ENCODE data around the gene UBA52.
"Not testable (repeated sequence)": the region's sequence is repeated elsewhere in the genome, so short reads cannot be mapped to it uniquely, and the experiment has no call there.

The UBA52 gene

GRCh38 chr19:18557411-18558201 lies 14.1 kb upstream of the UBA52 start, which contains the start of gene KXD1:
KXD1 (plus strand) TSS chr19:18557870; CDS start chr19:18562057, 4,187 bp downstream.
- peak; percentile 87 for DNase-seq

DNA sequence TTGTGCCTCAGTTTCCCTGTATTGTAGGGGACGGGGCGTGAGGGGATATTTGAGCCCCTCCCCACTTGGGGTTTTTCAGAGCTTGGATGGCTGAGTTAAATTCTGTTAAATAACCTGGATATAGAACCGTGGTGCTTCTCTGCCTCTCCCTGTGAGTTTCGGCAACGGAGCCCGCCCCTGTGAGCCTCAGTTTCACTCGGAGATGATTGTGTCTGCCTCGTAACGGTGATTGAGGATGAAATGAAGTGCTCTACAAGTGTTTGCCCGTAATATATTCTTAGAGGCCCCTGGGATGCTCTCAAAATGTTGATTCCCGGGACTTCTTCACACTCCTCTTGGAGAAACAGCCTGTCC lies 13.5 kb upstream of the UBA52 start:
- no peak for DNase-seq

DNA sequence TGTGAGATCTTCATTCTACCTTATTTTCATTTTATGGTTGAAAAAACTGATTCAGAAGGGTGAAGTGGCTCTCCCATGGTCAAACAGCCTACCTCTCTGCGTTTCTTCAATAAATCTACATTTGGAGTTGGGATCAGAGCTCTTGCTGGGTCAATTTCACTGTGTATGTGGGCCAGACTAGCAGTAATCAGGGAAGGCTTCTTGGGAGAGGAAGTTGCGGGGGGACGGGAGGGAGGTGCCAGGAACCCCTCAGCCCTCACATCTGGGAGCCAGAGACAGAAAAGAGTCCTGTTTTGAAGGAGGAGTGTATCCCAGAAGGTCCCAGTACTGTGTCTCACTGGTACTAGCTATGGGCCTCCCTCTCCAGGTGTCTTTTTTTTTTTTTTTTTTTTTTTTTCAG lies 13.1 kb upstream of the UBA52 start:
- DNase-seq = no peak

DNA sequence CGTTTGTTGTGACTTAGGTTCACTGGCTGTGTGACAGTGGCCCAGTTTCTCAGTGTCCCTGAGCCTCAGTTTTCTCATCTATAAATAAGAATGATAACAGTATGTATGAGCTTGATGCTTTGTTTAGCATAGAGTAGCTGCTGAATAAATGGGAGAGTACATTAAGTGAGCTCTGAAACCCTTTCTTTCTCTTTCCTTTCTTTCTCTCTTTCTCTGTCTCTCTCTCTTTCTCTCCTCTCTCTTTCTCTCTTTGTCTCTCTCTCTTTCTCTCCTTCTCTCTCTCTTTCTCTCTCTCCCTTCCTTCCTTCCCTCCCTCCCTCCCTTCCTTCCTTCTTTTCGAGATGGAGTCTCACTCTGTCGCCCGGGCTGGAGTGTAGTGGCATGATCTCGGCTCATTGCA lies 12.0 kb upstream of the UBA52 start:
- DNase-seq = no peak

- DNase-seq = no peak
These were observed 9.6 kb upstream of the UBA52 start for GRCh38 chr19:18562086-18562485.

GRCh38 chr19:18566953-18567352 lies 4.7 kb upstream of the UBA52 start:
- DNase-seq = no peak

DNA sequence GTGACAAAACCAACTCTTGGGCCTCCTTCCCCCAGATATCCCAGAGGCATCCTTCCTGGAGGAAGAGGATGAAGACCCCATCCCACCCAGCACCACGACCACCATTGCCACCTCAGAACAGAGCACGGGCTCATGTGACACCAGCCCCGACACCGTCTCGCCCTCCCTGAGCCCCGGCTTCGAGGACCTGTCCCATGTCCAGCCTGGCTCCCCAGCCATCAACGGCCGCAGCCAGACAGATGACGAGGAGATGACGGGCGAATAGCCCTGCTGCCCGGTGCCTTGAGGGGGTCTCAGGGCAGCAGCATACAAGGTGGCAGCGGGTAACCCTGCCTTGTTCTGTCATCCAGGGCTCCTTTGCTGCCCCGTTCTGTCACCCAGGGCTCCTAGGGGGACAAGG lies 3.3 kb upstream of the UBA52 start:
- DNase-seq = no peak

DNA sequence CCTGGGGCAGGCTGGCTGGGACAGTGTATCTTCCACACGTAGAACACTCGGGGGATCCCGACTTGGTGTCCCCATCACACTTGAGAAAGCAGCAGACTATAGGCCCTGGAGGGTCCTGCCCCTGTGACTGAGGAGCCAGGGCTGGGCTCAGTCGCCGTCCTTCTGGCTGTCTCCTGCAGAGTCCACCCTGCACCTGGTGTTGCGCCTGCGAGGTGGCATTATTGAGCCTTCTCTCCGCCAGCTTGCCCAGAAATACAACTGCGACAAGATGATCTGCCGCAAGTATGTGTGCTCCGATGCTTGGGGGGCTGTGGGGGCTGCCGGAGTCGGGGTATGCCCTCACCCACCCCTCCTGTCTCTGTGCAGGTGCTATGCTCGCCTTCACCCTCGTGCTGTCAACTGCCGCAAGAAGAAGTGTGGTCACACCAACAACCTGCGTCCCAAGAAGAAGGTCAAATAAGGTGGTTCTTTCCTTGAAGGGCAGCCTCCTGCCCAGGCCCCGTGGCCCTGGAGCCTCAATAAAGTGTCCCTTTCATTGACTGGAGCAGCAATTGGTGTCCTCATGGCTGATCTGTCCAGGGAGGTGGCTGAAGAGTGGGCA lies 3.1 kb downstream of the UBA52 start:
- DNase-seq = no peak

DNA sequence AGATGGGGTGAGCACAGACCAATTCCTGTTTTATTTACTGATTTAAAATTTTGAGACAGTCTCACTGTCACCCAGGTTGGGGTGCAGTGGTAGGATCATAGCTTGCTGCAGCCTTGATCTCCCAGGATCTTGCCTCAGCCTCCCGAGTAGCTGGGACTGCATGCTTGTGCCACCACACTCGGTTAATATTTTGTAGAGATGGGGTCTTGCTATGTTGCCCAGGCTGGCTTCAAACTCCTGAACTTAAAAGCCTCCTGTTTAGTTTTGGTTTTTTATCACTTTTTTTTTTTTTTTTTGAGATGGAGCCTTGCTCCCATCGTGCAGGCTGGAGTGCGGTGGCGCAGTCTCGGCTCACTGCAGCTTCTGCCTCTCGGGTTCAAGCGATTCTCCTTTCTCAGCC lies 4.7 kb downstream of the UBA52 start:
- DNase-seq = no peak

DNA sequence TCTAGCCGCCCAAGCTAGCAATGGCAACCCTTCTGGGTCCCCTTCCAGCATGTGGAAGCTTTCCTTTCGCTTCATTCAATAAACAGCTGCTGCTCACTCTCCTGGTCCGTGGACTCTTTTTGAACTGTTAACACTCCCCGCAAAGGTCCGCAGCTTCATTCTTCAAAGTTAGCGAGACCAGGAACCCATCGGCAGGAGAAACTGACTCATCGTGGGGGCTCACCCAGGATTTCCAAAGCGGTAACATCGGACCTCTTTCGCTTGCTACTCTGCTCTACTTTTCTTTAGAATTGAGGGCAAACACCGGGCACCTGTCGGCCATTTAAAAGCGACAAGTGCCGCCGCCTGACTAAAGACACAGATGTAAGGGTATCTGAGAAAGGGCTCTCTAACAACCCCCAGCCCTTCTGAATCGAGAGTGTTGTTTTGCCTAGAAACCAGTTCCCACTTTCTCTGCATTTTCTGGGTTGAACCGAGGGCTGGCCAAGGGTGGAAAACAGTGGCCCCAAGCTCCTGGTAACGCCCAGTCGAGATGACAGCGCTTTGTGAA lies 5.8 kb downstream of the UBA52 start:
- no peak for DNase-seq

DNA sequence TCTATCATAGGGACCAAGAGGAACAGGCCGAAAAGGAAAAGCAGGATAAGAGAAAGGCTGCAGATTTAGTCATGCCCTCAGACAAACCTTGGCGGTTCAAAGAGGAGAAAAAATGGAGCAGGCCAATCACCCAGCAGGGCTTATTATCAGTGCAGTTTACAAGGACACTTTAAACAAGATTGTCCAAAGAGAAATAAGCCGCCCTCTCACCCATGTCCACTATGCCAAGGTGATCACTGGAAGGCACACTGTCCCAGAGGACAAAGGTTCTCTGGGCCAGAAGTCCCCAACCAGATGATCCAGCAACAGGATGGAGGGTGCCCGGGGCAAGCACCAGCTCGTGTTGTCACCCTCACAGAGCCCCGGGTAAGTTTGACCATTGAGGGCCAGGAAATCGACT lies 8.7 kb downstream of the UBA52 start:
- DNase-seq = no peak

DNA sequence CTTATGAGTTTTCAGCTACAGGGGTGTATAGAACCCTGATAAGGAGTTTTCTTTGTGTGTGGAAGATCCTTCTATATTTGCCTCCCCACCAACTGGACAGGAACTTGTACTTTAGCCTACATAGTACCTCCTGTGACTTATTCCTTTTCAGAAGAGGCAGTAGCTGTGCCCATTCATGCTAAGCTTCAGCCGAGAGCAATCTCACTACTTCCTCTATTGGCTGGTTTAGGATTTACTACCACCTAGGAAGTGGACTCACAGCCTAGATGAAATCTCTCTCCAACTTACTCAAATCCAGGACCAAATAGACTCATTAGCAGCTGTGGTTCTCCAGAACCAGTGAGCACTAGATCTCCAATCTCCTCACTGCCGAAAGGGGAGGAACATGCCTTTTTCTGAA lies 14.6 kb downstream of the UBA52 start:
- no peak for DNase-seq

- no peak for DNase-seq
These were observed 15.9 kb downstream of the UBA52 start for GRCh38 chr19:18587561-18587960.

GRCh38 chr19:18587962-18588610 lies 16.4 kb downstream of the UBA52 start:
- DNase-seq = no peak

DNA sequence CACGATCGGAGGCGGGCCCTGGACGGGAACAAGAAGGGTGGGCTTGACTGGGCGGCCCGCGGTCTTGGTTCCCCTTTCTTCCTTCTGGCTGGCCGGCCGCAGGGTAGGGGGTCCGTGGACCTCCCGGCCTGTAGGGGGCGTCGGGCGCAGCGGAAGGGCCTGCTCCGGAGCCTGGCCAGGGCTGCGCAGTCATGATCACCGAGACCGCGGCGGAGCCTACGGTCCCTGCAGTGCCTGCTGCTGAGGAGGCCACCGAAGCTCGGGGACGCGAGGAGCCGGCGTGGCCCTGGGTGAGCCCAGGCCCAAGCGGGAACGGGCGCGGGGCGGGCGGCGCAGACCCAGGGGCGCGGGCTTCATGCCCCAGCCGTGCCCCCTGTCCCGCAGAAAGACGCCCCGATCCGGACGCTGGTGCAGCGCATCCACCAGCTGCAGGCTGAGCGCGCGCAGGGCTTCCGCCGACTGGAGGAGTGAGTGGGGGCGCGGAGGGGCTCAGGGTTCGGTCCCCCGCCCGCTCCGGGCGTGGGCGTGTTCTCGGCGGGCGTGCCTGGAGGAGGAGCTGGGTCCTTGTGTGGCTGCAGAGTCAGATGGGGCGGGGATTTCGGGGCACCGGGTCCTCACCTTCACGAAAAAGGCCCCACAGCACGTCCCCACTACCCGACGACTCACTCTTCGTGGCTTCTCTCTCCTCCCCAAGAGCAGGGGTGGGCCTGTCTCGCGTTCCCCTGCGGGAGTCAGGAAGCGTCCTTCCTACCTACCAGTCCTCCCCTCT lies 17.1 kb downstream of the UBA52 start, which contains the start of gene REX1BD:
Gene REX1BD (plus strand): TSS at position 188 of the 769 bp plus-strand sequence. CDS start 4 bp downstream, at position 192.
- peak; percentile 61 to 74 for DNase-seq

DNA sequence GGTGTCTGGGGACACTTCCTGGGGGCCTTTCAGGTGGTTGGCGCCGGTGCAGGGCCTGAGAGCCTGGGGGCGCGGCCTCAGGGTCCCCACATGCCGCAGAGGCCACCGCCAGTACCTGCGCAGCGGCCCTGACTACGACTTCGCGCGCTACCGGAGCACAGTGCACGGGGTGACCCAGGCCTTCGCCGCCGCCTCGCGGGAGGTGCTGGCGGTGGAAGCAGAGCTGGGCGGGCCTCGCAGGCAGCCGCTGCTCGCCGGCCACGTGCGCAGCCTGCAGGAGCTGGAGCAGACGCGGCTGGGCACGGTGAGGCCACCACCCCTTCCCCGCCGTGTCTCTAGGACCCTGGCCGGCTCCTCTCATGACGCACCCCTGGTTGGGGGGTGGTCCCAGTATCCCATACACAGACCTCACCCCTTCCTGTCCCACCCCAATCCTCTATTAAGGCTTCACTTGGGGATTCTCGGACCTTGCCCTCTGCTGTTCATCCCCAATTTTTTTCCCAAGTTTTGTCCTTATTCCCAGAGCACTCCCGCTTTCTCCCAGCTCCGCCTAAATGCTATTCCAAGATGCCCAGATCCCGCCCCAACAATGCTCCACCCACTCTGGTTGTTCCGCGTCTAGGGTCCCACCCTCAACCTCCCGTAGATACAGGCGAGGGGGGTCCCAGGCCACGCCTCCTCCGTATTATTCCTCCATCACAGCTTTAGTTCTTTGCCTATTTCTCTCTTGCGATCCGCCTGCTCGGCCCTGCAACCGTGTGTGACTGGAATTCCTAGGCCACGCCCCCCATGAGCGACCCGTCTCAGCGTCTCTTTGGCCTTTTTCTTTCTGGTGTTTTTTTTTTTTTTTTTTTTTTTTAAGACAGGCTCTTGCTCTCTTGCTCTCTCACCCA lies 18.0 kb downstream of the UBA52 start:
- DNase-seq = peak; percentile 43 to 54

DNA sequence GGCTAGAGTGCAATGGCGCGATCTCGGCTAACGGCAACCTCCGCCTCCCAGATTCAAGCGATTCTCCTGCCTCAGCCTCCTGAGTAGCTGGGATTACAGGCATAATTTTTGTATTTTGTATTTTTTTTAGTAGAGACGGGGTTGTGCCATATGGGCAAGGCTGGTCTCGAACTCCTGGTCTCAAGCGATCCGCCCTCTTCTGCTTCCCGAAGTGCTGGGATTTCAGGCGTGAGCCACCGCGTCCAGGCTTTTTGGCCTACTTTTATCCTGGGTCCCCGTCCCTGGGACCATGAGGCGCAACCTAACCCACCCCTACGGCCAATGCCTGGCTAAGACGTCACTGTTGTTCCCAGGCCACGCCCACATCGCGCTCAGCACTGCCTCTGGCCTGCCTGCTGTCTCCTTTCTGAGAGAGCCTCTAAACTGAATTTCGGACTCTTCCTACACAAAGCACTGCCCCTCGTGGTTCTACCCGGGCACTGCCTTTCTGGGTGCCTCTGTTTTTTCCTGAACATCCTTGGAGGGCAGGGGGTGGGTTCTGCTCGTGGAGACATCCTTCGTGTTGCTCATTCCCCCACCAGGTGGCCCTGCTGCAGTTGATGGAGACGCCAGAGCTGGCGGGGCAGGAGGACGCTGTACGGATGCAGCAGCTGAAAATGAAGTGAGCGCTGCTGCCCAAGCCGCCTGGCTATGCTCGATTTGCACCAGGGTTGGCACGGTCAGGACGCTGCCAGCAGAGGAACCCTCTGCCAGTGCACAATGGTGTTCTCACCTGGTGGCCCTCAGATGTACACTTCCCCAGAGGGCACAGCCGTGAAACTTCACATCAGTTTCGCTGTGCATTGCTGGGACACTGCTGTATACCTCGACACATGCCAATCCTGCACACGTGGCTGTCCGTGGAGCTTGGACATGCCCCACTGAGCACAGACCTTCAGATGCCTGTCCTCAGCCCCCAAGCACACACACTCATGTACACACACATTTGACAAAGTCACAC lies 18.9 kb downstream of the UBA52 start:
- peak; percentile 77 to 93 for DNase-seq

DNA sequence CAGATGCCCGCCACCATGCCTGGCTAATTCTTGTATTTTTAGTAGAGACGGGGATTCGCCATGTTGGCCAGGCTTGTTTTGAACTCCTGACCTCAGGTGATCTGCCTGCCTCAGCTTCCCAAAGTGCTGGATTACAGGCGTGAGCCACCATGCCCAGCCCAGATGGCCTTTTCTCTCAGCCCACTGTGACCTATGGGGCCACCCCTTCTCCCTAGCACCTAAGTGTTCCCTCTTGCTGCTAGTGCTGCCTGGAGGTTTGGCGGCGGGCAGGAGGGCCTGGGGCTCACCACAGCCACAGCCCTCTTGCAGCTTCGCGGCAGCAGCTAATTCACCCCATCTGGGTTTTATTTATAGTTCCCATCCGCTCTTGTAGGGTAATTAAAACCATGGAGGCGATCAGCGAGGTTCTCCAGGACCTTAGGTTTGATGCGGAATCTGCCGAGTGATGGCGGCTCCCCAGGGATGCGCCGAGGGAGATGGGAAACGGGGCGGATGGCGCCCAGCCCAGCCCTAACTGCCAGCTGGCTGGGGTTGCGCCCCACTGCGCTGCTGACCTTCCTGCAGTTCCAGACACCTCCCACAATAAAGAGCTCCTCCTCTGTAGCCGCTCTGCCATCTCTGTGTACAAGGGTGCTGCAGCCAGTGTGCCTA lies 20.2 kb downstream of the UBA52 start:
- no peak for DNase-seq

DNA sequence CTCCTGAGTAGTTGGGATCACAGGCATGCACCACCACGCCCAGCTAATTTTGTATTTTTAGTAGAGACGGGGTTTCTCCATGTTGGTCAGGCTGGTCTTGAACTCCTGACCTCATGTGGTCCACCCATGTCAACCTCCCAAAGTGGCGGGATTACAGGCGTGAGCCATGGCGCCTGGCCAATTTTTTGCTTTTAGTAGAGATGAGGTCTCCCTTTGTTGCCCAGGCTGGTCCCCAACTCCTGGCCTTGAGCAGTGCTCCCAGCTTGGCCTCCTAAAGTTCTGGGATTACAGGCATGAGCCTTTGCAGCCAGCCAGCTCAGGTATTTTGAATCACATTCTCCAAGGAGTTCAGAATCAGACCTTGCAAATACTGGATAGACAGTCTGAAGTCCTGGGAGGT lies 21.1 kb downstream of the UBA52 start:
- DNase-seq = not testable (repeated sequence)

All from NCI-H1930 (cell line).